Left ventricle myocardium inferior (tissue), 1 donor: ENCODE measurements around the gene CCDC110. TPM values are rescaled to one million over a fixed set of nuclear protein-coding genes. Genes with fewer than 3 reads are reported as not detected.

Source experiments
- DNase-seq: peaks from one replicate; pipeline ENCODE4 v3.0.0-alpha.2; 2020
- H3K27ac ChIP-seq: fragments of 200-600 bp; replicated peaks from 2 replicates; pipeline ENCODE4 v1.8.0; 2021
- H3K27me3 ChIP-seq: fragments of 200-600 bp; 2 replicates; pipeline ENCODE4 v1.8.0; 2021; ENCODE audit warnings: low read depth
- H3K36me3 ChIP-seq: fragments of 200-600 bp; 2 replicates; pipeline ENCODE4 v1.8.0; 2021
- H3K4me1 ChIP-seq: fragments of 200-600 bp; 2 replicates; pipeline ENCODE4 v1.8.0; 2021
- H3K4me3 ChIP-seq: fragments of 200-600 bp; 2 replicates; pipeline ENCODE4 v1.8.0; 2021; ENCODE audit warnings: mild to moderate bottlenecking, moderate library complexity
- H3K9me3 ChIP-seq: fragments of 200-600 bp; replicated peaks from 2 replicates; pipeline ENCODE4 v1.8.0; 2021
- intact Hi-C: fragments of 100-400 bp; cut with micrococcal nuclease; formaldehyde crosslinking; loops from one replicate; pipeline ENCODE4 v1.11.0; 2022
- total RNA-seq: library from RNA; stranded (reverse); fragmentation: NEBNext Ultra II Directional; extraction: Animal tissue kit (Norgen Biotek cat#: 25700); gene quantifications from one replicate; pipeline ENCODE4 v1.2.1, GENCODE V29; 2021
- TF ChIP-seq, protein P1 (sequence below): fragments of 200-600 bp; IDR thresholded peaks from 2 replicates; pipeline ENCODE4 v1.8.0; 2021; ENCODE audit warnings: antibody characterized with exemption, mild to moderate bottlenecking, borderline replicate concordance
- donor health status: DM: no; HTN: yes; CAD: no; lungs with severe emphysema.

Gene CCDC110
- total RNA-seq, 1 donor from 2014 or later = 2.0 TPM

DNA sequence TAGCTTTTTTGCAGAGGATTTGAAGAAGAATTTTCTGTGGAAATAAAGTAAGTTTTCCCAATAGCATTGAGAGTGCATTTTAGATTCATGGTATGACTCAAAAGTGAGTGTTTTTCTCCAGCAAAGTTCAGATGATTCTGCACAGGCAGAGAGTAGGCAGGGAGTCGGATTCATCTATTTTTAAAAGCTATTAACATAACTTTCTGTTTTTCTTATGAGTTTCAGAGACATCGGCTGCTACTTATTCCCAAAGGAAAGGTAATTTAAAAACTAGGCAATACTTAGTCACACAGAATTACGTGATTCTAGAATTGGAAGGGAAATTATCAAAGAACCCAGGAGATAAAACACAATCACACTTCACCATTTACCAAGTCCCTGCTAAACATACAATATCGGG is 4.4 kb downstream of the CCDC110 start:
- Histone ChIP-seq H3K36me3 (no peaks in the 10 kb centered on the region), H3K27ac (no peak overlapping the region), H3K4me3 (no peak overlapping the region), H3K4me1 (peaks cover 13% of the 10 kb centered on the region), H3K27me3 (no peaks in the 10 kb centered on the region), H3K9me3 (no peaks in the 10 kb centered on the region)
- DNase-seq = no peak
- TF ChIP-seq, protein P1, sequence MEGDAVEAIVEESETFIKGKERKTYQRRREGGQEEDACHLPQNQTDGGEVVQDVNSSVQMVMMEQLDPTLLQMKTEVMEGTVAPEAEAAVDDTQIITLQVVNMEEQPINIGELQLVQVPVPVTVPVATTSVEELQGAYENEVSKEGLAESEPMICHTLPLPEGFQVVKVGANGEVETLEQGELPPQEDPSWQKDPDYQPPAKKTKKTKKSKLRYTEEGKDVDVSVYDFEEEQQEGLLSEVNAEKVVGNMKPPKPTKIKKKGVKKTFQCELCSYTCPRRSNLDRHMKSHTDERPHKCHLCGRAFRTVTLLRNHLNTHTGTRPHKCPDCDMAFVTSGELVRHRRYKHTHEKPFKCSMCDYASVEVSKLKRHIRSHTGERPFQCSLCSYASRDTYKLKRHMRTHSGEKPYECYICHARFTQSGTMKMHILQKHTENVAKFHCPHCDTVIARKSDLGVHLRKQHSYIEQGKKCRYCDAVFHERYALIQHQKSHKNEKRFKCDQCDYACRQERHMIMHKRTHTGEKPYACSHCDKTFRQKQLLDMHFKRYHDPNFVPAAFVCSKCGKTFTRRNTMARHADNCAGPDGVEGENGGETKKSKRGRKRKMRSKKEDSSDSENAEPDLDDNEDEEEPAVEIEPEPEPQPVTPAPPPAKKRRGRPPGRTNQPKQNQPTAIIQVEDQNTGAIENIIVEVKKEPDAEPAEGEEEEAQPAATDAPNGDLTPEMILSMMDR = no peak
- intact Hi-C loops = no loop called here

DNA sequence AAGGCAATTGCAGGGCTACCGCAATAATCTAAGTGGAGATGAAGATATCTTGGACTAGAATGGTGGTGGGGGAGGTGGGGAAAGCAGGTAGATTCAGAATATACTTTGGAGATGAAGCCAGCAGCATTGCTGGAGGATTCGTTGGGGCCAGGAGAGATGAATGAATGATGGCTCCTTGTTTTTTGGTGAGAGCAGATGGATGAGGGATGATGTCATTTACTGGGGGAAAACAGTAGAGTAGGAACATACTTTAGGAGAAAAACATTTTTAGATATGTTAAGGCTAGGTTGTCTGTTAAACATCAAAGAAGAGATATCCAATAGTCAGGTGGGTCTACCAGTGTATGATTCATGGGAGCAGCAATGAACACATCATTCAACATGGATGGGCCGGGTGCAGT is 5.8 kb downstream of the CCDC110 start:
- H3K27me3 ChIP-seq = no peaks in the 10 kb centered on the region

DNA sequence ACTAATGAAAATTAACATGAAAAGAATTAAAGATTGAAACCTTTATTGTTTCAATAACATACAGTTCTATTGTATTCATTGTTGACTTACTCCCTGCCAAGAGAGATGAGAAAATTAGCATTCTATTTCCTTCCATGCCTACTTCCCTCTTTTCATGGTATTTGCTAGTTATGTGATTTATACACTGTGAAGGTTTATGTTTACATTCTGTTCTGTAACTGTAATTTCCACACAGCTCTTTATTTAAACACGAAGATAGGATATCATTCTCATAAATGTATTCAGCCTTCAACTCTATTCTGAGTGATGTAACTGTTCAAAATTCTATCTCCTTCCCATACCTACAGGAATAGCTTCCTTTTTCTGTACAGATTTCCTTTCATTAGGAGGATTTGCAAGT is 6.6 kb downstream of the CCDC110 start:
- intact Hi-C loops = no loop called here
- TF ChIP-seq, protein P1 = no peak

More for the DNA sequence above, 5.8 kb downstream of the CCDC110 start:
- Histone ChIP-seq H3K4me1 (peaks cover 4% of the 10 kb centered on the region), H3K27ac (no peak overlapping the region), H3K4me3 (no peak overlapping the region), H3K36me3 (no peaks in the 10 kb centered on the region), H3K9me3 (no peaks in the 10 kb centered on the region)
- TF ChIP-seq, protein P1 = no peak
- intact Hi-C loops = no loop called here
- DNase-seq = no peak

DNA sequence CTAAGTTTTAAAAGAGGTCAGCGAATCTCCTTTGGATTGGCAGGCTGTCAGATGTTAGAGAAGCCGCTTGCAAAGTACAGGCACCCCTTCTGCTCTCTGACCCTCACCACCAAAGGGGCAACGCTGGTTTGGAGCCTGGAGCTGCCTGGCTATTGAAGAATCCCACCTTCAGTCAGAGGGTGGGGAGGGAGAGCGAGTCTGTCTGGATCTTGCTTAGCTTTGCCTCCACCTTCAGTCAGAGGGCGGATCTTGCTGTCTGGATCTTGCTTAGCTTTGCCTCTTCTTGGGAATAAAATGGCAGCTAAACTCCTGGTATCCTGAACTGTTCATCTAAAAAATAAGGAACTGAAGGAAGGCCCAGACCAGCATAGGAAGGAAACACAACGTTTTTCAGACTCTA is 7.3 kb downstream of the CCDC110 start:
- intact Hi-C loops = no loop called here

More for the DNA sequence above, 6.6 kb downstream of the CCDC110 start:
- no peaks in the 10 kb centered on the region for H3K27me3 ChIP-seq
- no peaks in the 10 kb centered on the region for H3K9me3 ChIP-seq
- H3K27ac ChIP-seq = no peak overlapping the region
- H3K4me3 ChIP-seq = no peak overlapping the region
- no peak for DNase-seq
- H3K4me1 ChIP-seq = no peaks in the 10 kb centered on the region
- H3K36me3 ChIP-seq = no peaks in the 10 kb centered on the region

DNA sequence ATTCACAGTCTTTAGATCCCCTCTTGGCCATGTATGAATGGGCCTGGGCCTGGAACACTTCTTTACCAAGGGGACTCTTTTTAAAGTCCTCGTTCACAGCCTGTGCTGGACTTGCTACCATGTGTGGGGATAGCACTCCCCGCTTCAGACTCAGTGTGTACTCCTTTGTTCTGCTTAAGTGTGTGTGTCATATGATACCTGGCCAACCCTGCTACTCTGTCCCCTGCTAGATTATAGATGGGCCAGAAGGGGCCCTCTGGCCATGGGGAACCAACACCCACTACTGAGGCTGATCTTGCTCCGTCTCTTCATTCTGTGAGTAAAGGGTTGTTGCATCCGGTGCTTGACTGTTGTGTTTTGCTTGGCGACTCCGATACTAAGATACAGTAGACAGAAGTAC is 8.0 kb downstream of the CCDC110 start:
- Histone ChIP-seq H3K36me3 (no peaks in the 10 kb centered on the region), H3K27ac (no peak overlapping the region), H3K4me3 (no peak overlapping the region), H3K9me3 (no peaks in the 10 kb centered on the region), H3K4me1 (no peaks in the 10 kb centered on the region), H3K27me3 (no peaks in the 10 kb centered on the region)
- DNase-seq = no peak
- TF ChIP-seq, protein P1 = no peak
- intact Hi-C loops = no loop called here

More for the DNA sequence above, 7.3 kb downstream of the CCDC110 start:
- Histone ChIP-seq H3K27ac (no peak overlapping the region), H3K9me3 (no peaks in the 10 kb centered on the region), H3K4me1 (no peaks in the 10 kb centered on the region), H3K4me3 (no peak overlapping the region), H3K27me3 (no peaks in the 10 kb centered on the region), H3K36me3 (no peaks in the 10 kb centered on the region)
- DNase-seq = no peak
- TF ChIP-seq, protein P1 = no peak

DNA sequence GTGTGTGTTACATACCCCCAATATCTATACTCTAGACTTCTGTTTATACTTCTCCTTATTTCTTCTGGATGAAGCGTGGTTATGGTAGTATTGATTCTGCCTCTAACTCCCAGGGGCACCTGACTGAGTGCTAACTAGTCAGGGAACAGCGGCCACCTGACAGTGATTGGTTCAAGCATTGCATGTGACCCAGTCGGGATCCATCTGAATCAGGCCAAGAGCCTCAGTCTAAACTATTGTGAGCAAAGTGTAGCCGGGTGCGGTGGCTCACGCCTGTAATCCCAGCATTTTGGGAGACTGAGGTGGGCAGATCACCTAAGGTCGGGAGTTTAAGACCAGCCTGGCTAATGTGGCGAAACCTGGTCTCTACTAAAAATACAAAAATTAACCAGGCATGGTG is 10.0 kb downstream of the CCDC110 start:
- Histone ChIP-seq H3K4me3 (no peak overlapping the region), H3K27ac (no peak overlapping the region), H3K4me1 (no peaks in the 10 kb centered on the region), H3K27me3 (no peaks in the 10 kb centered on the region), H3K9me3 (no peaks in the 10 kb centered on the region), H3K36me3 (no peaks in the 10 kb centered on the region)
- DNase-seq = no peak
- TF ChIP-seq, protein P1 = no peak
- intact Hi-C loops = no loop called here
